Measurements from ENCODE around the gene KAT2B.

DNA sequence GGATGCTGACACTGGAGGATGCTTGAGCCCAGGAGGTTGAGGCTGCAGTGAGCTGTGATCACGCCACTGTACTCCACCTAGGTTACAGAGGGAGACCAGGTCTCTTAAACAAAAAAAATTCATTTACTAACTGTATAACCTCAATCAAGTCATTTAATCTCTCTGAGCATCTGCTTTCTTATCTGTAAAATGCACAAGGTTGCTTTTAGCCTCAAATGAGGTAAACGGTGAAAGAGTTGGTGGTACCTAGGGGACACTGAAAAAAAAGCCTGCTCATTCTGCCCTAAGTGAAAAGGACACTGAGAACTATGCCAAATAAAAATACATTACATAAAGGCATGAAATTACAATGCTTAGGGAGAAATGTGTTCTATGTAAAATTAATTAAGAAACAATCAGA is 31.6 kb upstream of the KAT2B start:
- TF ChIP-seq, protein P1, sequence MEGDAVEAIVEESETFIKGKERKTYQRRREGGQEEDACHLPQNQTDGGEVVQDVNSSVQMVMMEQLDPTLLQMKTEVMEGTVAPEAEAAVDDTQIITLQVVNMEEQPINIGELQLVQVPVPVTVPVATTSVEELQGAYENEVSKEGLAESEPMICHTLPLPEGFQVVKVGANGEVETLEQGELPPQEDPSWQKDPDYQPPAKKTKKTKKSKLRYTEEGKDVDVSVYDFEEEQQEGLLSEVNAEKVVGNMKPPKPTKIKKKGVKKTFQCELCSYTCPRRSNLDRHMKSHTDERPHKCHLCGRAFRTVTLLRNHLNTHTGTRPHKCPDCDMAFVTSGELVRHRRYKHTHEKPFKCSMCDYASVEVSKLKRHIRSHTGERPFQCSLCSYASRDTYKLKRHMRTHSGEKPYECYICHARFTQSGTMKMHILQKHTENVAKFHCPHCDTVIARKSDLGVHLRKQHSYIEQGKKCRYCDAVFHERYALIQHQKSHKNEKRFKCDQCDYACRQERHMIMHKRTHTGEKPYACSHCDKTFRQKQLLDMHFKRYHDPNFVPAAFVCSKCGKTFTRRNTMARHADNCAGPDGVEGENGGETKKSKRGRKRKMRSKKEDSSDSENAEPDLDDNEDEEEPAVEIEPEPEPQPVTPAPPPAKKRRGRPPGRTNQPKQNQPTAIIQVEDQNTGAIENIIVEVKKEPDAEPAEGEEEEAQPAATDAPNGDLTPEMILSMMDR (IDR thresholded peaks at IDR 0.05): no peak
- TF ChIP-seq RCOR1 (IDR thresholded peaks at IDR 0.05; ENCODE audit: low read length) (no peak), RFX5 (IDR thresholded peaks at IDR 0.05; ENCODE audit: low read length) (no peak), FOXJ3 (CRISPR knock-in tag; IDR thresholded peaks at IDR 0.05) (no peak), GATA2 (CRISPR knock-in tag; IDR thresholded peaks at IDR 0.05) (no peak), POLR2AphosphoS5 (IDR thresholded peaks at IDR 0.05; ENCODE audit: low read depth, low read length) (no peak), CHD2 (IDR thresholded peaks at IDR 0.05; ENCODE audit: low read length, partially characterized antibody) (no peak)
- TF ChIP-seq, protein P2, sequence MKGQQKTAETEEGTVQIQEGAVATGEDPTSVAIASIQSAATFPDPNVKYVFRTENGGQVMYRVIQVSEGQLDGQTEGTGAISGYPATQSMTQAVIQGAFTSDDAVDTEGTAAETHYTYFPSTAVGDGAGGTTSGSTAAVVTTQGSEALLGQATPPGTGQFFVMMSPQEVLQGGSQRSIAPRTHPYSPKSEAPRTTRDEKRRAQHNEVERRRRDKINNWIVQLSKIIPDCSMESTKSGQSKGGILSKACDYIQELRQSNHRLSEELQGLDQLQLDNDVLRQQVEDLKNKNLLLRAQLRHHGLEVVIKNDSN (IDR thresholded peaks at IDR 0.05; ENCODE audit: borderline replicate concordance, low read depth): no peak

Data from SK-N-SH (cell line).